ENCODE measurements around the gene HSD17B12.

DNA sequence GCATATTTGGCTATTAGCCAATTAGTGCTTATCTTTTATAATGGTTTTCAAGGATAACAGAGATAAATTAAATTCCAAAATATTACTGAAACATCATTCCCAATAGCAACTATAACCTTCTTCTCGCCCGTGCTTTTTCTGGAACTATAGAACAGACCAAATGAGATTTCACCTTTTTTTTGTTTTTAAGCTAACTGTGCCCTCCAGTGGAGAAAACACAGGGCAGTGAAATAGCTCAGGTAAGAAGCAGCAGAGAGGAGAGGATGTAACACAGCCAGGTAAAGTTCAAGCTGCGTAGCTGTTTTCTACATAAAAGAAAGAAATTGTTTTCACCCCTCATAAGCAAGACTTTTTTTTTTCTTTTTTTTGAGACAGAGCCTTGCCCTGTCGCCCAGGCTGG lies 28.2 kb downstream of the HSD17B12 start:
- TF ChIP-seq, protein P1, sequence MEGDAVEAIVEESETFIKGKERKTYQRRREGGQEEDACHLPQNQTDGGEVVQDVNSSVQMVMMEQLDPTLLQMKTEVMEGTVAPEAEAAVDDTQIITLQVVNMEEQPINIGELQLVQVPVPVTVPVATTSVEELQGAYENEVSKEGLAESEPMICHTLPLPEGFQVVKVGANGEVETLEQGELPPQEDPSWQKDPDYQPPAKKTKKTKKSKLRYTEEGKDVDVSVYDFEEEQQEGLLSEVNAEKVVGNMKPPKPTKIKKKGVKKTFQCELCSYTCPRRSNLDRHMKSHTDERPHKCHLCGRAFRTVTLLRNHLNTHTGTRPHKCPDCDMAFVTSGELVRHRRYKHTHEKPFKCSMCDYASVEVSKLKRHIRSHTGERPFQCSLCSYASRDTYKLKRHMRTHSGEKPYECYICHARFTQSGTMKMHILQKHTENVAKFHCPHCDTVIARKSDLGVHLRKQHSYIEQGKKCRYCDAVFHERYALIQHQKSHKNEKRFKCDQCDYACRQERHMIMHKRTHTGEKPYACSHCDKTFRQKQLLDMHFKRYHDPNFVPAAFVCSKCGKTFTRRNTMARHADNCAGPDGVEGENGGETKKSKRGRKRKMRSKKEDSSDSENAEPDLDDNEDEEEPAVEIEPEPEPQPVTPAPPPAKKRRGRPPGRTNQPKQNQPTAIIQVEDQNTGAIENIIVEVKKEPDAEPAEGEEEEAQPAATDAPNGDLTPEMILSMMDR (IDR thresholded peaks at IDR 0.05; ENCODE audit: low read length), result peak; percentile 56
- TF ChIP-seq EZH2 (IDR thresholded peaks at IDR 0.05; ENCODE audit: borderline replicate concordance, low read length), result no peak

Data from OCI-LY1 (cell line).